Ammon's horn (tissue), 1 donor: Measurements from ENCODE around the gene TXLNA.
A peak's percentile ranks its signal among the peaks of the same experiment; 100 is the strongest.

Experiments
- DNase-seq: peaks from one replicate; pipeline ENCODE4 v3.0.0-alpha.2; 2016; ENCODE audit warnings: low spot score

TXLNA gene

DNA sequence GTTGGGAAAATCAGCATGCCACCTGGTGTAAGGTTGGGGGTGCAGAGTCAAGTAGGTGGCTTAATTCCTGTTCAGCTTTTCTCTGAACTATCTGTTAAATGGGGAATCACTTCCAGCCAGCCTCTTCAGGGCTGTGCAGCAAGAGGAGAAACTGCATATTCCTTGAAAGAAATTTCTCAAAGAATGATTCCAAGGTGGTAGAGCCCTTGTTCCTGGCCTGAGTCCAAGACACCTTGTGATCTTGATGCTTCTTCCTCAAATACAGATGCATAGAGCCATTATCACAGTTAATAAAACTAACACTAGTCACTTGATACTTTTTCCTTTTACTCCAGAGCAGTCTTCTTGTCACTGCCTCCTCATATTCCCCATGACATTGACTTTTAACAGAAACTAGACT, 5.2 kb downstream of the TXLNA start:
- no peak for DNase-seq

DNA sequence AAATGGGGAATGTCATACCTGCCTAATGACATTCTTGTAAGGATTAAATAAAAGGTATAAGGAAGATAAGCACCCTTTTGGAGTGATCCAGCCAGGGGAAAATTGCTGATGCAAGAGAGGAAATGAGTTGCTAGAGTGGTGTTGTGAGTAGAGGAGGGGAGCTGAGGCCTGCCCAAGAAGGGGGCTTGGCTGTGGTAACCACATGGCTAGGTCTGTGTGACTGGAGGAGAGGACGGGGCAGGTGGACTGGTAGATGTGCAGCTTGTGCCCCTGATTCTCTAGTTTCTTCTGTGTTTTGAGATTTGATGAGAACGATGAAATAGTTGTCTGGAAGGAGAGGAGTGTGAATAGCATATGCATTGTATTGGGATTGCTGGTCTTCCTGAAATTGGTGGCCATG, 6.6 kb downstream of the TXLNA start:
- DNase-seq = no peak

GRCh38 chr1:32186491-32186890, 7.0 kb downstream of the TXLNA start:
- no peak for DNase-seq

DNA sequence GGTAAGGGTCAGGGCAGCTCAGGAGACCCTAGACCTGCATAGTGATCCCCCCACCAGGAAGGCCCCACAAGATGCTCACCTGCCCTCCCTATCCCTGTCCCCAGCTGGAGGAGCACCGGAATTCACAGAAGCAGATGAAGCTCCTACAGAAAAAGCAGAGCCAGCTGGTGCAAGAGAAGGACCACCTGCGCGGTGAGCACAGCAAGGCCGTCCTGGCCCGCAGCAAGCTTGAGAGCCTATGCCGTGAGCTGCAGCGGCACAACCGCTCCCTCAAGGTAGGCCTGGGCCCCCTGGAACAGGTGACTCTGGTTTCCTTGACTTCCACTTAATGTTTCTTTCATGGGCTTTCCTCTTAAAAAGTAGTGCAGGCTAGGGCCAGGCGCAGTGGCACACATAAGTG, 8.4 kb downstream of the TXLNA start:
- no peak for DNase-seq

DNA sequence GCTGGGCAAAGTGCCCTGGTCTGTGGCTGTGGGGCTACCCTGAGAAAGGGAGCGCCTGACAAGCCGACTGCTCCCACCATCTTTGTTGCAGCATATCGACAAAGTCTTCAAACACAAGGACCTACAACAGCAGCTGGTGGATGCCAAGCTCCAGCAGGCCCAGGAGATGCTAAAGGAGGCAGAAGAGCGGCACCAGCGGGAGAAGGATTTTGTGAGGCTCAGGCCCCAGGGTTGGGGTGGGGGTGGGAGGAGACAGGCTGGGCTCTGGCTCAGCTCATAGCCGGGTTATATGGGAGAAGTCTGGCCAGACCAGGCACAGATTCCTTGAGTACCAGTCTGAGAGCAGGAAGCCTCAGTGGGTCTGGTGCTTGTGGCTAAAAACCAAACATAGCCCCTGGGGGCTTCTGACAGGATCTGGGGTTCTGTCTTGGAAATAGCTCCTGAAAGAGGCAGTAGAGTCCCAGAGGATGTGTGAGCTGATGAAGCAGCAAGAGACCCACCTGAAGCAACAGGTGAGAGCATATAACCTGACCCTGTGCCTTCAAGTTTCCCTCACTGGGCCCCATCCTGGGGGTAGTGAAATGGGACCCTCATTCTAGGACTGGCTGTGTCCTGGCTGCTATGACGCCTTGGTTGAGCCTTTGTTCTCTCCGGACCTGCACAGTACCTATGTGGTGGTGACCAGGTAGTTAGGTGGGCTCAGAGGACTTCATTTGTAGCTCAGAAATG, 12.9 kb downstream of the TXLNA start:
- DNase-seq = no peak

DNA sequence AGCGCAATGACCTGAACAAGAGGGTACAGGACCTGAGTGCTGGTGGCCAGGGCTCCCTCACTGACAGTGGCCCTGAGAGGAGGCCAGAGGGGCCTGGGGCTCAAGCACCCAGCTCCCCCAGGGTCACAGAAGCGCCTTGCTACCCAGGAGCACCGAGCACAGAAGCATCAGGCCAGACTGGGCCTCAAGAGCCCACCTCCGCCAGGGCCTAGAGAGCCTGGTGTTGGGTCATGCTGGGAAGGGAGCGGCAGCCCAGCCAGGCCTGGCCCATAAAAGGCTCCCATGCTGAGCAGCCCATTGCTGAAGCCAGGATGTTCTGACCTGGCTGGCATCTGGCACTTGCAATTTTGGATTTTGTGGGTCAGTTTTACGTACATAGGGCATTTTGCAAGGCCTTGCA, 15.5 kb downstream of the TXLNA start:
- no peak for DNase-seq

- no peak for DNase-seq
Observed at GRCh38 chr1:32195531-32195930, 16.1 kb downstream of the TXLNA start.

- DNase-seq = no peak
Observed at GRCh38 chr1:32195972-32196823, 16.7 kb downstream of the TXLNA start.

- DNase-seq = no peak
Observed at GRCh38 chr1:32197074-32197473, 17.6 kb downstream of the TXLNA start.

- no peak for DNase-seq
Observed at GRCh38 chr1:32197837-32198236, 18.4 kb downstream of the TXLNA start.

- DNase-seq = no peak
Observed at GRCh38 chr1:32198237-32199042, 19.0 kb downstream of the TXLNA start.

- no peak for DNase-seq
Observed at GRCh38 chr1:32199043-32199716, 19.7 kb downstream of the TXLNA start.

GRCh38 chr1:32199717-32200072, 20.2 kb downstream of the TXLNA start:
- peak; percentile 49 for DNase-seq

DNA sequence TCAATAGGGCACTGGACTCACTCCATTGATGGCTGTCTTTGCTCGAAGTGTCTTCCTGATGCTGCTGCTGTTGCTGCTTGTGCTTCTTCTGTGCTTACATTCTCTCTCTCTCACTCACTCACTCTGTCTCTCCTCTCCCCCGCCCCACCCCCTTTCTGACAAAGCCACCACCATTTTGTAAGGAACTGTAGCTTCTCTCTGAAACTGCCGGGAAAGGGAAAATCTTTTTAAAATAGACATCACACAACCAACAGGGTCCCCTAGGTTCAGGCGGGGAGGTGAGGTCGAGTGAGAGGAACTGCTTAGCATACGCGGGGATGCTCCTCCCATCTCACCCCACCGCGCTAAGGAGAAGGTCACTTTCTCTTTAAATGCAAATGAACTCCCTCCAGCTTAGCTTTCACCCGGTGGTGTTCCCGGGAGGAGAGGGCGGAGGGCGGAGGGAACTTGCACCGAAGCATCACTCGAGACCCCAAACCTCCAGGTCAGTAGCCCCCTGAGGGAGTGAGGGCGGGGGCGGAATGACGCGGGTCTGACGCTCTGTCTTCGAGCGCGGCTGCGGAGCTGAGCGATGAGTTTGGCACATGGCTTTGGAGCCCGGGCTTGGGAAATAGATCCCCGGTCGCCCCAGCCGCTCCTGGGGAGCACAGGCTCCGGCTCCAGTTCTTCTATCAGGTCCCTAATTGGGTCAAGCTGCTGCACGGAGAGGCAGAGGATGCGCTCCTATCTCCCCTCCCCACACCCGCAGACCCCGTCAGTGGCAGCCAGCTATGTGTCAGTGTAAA, 20.9 kb downstream of the TXLNA start, which contains the start of gene CCDC28B:
CCDC28B (plus strand) TSS at position 370 of the 785 bp plus-strand sequence. CDS start 1,341 bp downstream, outside the sequence.
- DNase-seq = peak; percentile 76

GRCh38 chr1:32201011-32201855, 21.8 kb downstream of the TXLNA start:
- peak; percentile 54 for DNase-seq

GRCh38 chr1:32204943-32205361, 25.5 kb downstream of the TXLNA start:
- DNase-seq = no peak

GRCh38 chr1:32205401-32206370, 26.2 kb downstream of the TXLNA start, which contains the start of gene IQCC:
IQCC (plus strand) TSS chr1:32205671; CDS start chr1:32205682, 11 bp downstream.
- DNase-seq = peak; percentile 93

- no peak for DNase-seq
Observed at GRCh38 chr1:32208469-32208868, 29.0 kb downstream of the TXLNA start.

DNA sequence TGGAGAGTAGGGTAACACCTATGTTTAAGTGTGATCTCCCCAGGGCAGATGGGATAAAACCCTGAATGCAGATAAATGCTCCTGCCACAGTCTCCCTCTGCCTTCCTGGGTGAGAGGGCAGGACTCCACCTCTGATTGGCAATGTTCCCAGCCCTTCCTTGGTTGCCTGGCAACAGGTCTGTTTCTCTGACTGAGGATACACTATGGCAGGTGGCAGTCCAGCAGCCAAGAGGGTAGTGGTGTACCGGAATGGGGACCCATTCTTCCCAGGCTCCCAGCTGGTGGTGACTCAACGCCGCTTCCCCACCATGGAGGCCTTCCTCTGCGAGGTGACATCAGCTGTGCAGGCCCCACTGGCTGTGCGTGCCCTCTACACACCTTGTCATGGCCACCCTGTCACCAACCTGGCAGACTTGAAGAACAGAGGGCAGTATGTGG, 29.4 kb downstream of the TXLNA start, which contains the start of gene DCDC2B:
DCDC2B (plus strand) TSS at position 199 of the 438 bp plus-strand sequence; CDS start at position 204, 5 bp downstream.
- peak; percentile 36 for DNase-seq
